GM18951 (cell line): ENCODE measurements around the gene CTBP2.

Experiments
- POLR2A ChIP-seq: IDR thresholded peaks from 4 replicates; pipeline ENCODE4 v1.6.1; 2011; ENCODE audit warnings: mild to moderate bottlenecking; ENCODE audit not compliant: insufficient read length, insufficient read depth; ENCODE audit errors: extremely low read depth
- in situ Hi-C: fragments of 300-500 bp; cut with MboI; formaldehyde crosslinking; loops from one replicate; pipeline ENCODE4 v1.12.0; 2022; ENCODE audit warnings: low sequenced_read_pairs, mixed read lengths, inconsistent platforms; ENCODE audit not compliant: unreplicated experiment

CTBP2 gene

DNA sequence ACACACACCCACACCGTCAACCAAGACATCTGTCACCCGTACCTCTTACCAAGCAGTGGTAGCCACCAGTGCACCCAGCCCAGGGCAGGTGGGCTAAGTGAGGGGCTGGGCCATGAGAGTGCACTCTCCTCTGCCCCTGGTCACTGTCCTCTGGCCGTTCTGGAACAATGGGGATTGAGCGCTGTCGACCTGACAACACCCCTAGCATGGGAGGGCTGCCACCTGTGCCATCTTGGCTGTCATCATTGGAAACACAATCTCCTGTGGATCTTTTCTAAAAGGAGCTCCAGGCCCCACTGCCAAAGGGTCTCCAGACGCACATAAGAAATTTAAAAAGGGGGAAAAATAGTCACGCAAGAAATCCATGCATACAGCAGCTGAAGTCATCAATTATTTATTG lies 80.1 kb downstream of the CTBP2 start:
- in situ Hi-C loops = no loop called here
- no peak for TF ChIP-seq POLR2A

- in situ Hi-C loops = no loop called here
- TF ChIP-seq POLR2A = no peak
These were observed 81.2 kb downstream of the CTBP2 start for GRCh38 chr10:125079091-125079600.

DNA sequence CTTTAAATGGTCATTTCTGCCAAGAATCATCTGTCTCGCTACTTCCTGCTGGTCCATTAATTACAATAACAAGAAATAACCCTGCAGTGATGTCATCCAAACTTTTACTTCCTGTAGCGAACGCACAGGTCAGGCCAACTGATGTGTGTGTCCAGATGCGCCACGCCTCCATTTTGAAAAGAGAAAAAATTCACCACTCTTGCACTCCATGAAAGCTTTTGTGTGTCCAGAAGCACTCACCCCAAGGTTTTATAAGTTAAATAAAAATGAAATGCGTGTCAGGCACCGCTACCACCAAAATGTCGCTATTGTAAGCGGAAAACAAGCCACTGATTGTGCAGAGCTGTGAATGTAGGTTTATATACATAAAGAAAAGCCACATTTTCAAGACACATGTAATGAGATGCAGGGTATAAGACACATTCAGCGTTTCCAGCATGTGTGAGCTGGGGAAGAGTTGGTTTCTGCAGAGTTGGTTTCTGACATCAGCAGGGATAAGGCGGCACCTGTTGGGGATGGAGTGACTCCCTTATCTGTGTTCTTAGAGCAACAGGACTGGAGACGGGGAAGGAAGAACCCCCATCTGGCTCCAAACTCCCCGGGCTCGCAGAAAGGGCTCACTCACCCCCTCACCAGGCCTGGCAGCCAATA lies 83.3 kb downstream of the CTBP2 start:
- in situ Hi-C loops = no loop called here
- no peak for TF ChIP-seq POLR2A

DNA sequence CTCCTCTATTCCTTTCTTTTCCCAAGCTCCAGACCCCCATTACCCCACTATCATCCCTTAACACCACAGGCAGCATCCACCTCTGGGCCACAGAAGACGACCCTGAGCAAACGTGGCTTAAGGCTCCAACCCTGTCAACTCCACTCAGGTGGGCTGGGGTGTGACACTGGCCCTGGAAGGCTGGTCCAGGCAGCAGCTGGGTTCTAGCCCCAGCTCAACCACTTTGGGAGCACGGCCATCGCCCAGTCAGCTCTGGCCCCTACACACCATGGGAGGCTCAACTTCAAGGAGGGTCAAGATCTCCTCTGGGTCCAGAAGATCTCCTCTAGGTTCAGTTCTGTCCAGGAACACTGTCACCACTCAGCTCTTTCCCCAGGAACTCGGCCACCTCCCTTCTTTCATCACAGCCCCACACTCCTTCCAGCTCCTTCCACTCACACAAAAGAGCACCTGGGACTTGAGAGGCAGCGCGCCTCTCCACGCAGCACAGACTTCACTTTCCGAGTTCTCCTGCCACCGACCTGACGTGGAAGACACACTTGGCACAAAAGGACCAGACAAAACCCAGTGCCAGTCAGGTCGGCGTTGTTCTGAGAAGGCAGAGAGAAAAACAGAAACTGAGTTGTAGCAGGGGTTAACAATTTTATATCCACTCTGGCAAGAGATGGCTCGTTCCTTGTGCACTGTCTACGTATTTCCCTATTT lies 84.1 kb downstream of the CTBP2 start:
- no peak for TF ChIP-seq POLR2A
- in situ Hi-C loops = no loop called here

DNA sequence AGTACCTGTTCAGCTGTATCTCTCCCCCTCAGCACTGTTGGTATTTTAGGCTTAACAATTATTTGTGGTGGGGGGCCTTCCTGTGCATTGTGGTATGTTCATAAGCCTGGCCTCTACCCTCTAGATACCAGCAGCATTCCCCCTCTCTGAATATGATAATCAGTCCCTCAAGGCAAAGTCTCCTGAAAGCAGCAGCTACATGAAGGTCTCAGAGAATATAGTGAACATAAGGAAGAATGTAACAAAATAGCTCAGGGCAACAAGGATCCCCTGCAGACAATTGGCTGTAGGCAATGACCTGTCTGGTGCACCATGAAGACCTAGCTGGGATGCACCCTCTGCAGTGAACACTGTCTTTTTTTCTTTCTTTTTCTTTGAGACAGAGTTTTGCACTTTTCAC lies 86.4 kb downstream of the CTBP2 start:
- in situ Hi-C loops = loop anchor here (25.0 kb wide), 1 partner anchor 613 kb away; the partner anchor contains the start of gene TEX36
- no peak for TF ChIP-seq POLR2A

GRCh38 chr10:125072794-125073193 lies 87.6 kb downstream of the CTBP2 start:
- TF ChIP-seq POLR2A = no peak
- in situ Hi-C loops = loop anchor here (25.0 kb wide), 1 partner anchor 615 kb away; the partner anchor contains the start of gene TEX36

- TF ChIP-seq POLR2A = no peak
- in situ Hi-C loops = loop anchor here (25.0 kb wide), 1 partner anchor 616 kb away; the partner anchor contains the start of gene TEX36
These were observed 89.4 kb downstream of the CTBP2 start for GRCh38 chr10:125071008-125071407.

- no peak for TF ChIP-seq POLR2A
- in situ Hi-C loops = loop anchor here (25.0 kb wide), 1 partner anchor 619 kb away; the partner anchor contains the start of gene TEX36
These were observed 92.0 kb downstream of the CTBP2 start for GRCh38 chr10:125068406-125068805.

DNA sequence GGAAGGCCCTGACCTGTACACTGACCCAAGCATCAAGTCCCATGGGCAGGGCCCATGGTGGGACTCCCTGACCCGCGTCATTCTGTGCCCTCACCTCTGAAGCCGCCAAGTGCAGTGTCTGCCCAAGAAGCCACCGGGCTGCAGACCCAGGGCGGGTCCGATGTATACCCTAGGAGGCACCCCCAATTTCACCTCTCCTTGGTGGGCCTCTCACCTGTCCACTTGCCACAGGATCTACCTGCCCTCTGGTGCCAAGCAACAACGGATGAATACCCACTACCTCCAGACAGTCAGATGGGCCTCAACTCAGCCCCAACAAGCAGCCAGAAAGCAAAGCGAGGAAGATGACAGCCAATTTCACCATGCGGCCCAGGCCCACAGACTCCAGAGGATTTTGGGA lies 92.6 kb downstream of the CTBP2 start:
- in situ Hi-C loops = loop anchor here (25.0 kb wide), 1 partner anchor 620 kb away; the partner anchor contains the start of gene TEX36
- no peak for TF ChIP-seq POLR2A

DNA sequence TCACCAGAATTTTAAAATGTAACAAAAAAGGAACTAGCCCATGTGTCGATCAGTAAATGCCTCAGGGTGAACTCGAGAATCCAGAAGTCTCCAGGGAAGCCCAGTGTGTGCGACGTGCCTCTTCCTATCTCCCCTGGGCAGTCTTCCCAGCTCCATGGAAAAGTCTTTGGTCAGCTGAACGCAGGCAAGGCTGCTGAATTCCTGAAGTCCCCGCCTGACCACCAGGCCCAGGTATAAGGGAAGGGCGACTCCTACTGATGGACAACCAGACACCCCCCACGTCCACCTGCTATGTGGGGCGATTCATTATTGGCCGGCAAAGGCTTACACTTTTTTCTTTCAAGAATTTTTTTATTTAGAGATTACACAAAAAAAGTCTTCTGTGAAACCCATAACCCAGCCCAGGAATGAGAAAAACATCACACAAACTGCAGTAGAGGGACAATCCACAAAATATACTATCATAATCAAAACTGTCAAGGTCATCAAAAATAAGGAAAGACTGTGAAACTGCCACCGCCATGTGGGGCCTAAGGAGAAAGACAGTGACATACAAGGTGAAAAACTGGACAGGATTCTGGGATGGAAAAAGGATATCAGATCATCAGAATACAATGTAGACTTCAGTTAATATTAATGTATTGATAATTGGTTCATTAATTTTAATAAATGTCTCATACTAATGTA lies 93.5 kb downstream of the CTBP2 start:
- TF ChIP-seq POLR2A = no peak
- in situ Hi-C loops = loop anchor here (25.0 kb wide), 1 partner anchor 620 kb away; the partner anchor contains the start of gene TEX36

- in situ Hi-C loops = loop anchor here (25.0 kb wide), 1 partner anchor 622 kb away; the partner anchor contains the start of gene TEX36
- no peak for TF ChIP-seq POLR2A
These were observed 95.5 kb downstream of the CTBP2 start for GRCh38 chr10:125064681-125065492.

- in situ Hi-C loops = loop anchor here (25.0 kb wide), 1 partner anchor 624 kb away; the partner anchor contains the start of gene TEX36
- no peak for TF ChIP-seq POLR2A
These were observed 97.0 kb downstream of the CTBP2 start for GRCh38 chr10:125063256-125063925.
